ENCODE data around the gene CCDC70.

CCDC70 gene

GRCh38 chr13:51914137-51914493 lies 52.3 kb downstream of the CCDC70 start:
- H3K36me3 ChIP-seq (ENCODE audit: insufficient read depth, low read length): no peaks in the 10 kb centered on the region
- no peak overlapping the region for H3K27ac ChIP-seq (ENCODE audit: low read depth, low read length)
- no peaks in the 10 kb centered on the region for H3K27me3 ChIP-seq (ENCODE audit: control insufficient read depth in 1 of 2, insufficient read depth in 2 of 2, low read length in 2 of 2)
- no peak overlapping the region for H3K4me3 ChIP-seq (ENCODE audit: low read depth in 1 of 2, low read length in 2 of 2)
- H3K9ac ChIP-seq (ENCODE audit: low read length): no peak overlapping the region
- H3K4me1 ChIP-seq (ENCODE audit: insufficient read depth, low read length): no peaks in the 10 kb centered on the region
- H3K9me3 ChIP-seq (ENCODE audit: low read length): no peaks in the 10 kb centered on the region
